SK-N-SH treated with all-trans-retinoic acid at 6 μM for 48 hours (cell line): ENCODE results near the gene CEP128.

Experiments
- ATAC-seq: fragments of 200-7000 bp; cut with Tn5 transposase; 3 replicates; pipeline ENCODE4 v1.9.1; 2020; ENCODE audit warnings: mild to moderate bottlenecking, moderate library complexity
- ARNTL ChIP-seq: fragments of 450-650 bp; formaldehyde crosslinking; IDR thresholded peaks from 2 replicates; pipeline ENCODE4 v1.5.0; 2020; ENCODE audit warnings: low read depth, mild to moderate bottlenecking, moderate library complexity, borderline replicate concordance
- BACH2 ChIP-seq: fragments of 250-450 bp; sonication (Bioruptor Pico); IDR thresholded peaks from 2 replicates; pipeline ENCODE4 v1.9.0; 2021; ENCODE audit warnings: mild to moderate bottlenecking, borderline replicate concordance
- CSDC2 ChIP-seq: fragments of 250-450 bp; sonication (Bioruptor Pico); IDR thresholded peaks from 2 replicates; pipeline ENCODE4 v1.5.0; 2020; ENCODE audit warnings: mild to moderate bottlenecking, moderate library complexity
- CSRNP3 ChIP-seq: fragments of 250-450 bp; sonication (Bioruptor Pico); IDR thresholded peaks from 2 replicates; pipeline ENCODE4 v1.5.1; 2021; ENCODE audit warnings: mild to moderate bottlenecking, moderate library complexity
- ESRRG ChIP-seq: fragments of 250-450 bp; sonication (Bioruptor Pico); IDR thresholded peaks from 2 replicates; pipeline ENCODE4 v1.6.1; 2021; ENCODE audit warnings: mild to moderate bottlenecking
- GLIS3 ChIP-seq: fragments of 250-450 bp; sonication (Bioruptor Pico); IDR thresholded peaks from 2 replicates; pipeline ENCODE4 v1.5.0; 2020; ENCODE audit warnings: mild to moderate bottlenecking, moderate library complexity
- ISL1 ChIP-seq: fragments of 250-450 bp; sonication (Bioruptor Pico); IDR thresholded peaks from 2 replicates; pipeline ENCODE4 v2.1.2; 2022; ENCODE audit warnings: mild to moderate bottlenecking, moderate library complexity
- PATZ1 ChIP-seq: fragments of 250-450 bp; sonication (Bioruptor Pico); IDR thresholded peaks from 2 replicates; pipeline ENCODE4 v1.8.0; 2020; ENCODE audit warnings: mild to moderate bottlenecking, moderate library complexity, borderline replicate concordance
- POU6F1 ChIP-seq: fragments of 250-450 bp; sonication (Bioruptor Pico); IDR thresholded peaks from 2 replicates; pipeline ENCODE4 v1.8.0; 2021; ENCODE audit warnings: low read depth, mild to moderate bottlenecking, moderate library complexity, borderline replicate concordance
- PPARA ChIP-seq: fragments of 250-450 bp; sonication (Bioruptor Pico); IDR thresholded peaks from 2 replicates; pipeline ENCODE4 v1.5.0; 2020; ENCODE audit warnings: mild to moderate bottlenecking, borderline replicate concordance
- RARB ChIP-seq: fragments of 250-450 bp; sonication (Bioruptor Pico); IDR thresholded peaks from 2 replicates; pipeline ENCODE4 v1.8.0; 2021; ENCODE audit warnings: mild to moderate bottlenecking, moderate library complexity
- SNAI2 ChIP-seq: fragments of 250-450 bp; sonication (Bioruptor Pico); IDR thresholded peaks from 2 replicates; pipeline ENCODE4 v1.5.0; 2020; ENCODE audit warnings: mild to moderate bottlenecking, moderate library complexity
- TCF4 ChIP-seq: fragments of 250-450 bp; sonication (Bioruptor Pico); IDR thresholded peaks from 2 replicates; pipeline ENCODE4 v1.8.0; 2021; ENCODE audit warnings: mild to moderate bottlenecking, moderate library complexity, borderline replicate concordance
- TOX ChIP-seq: fragments of 250-450 bp; sonication (Bioruptor Pico); IDR thresholded peaks from 2 replicates; pipeline ENCODE4 v1.8.0; 2021; ENCODE audit warnings: mild to moderate bottlenecking, moderate library complexity, borderline replicate concordance
- TSHZ2 ChIP-seq: fragments of 250-450 bp; sonication (Bioruptor Pico); IDR thresholded peaks from 2 replicates; pipeline ENCODE4 v1.5.0; 2020; ENCODE audit warnings: mild to moderate bottlenecking, moderate library complexity
- ZC3H10 ChIP-seq: fragments of 250-450 bp; sonication (Bioruptor Pico); IDR thresholded peaks from 2 replicates; pipeline ENCODE4 v1.5.1; 2021; ENCODE audit warnings: mild to moderate bottlenecking, moderate library complexity
- ZFP3 ChIP-seq: fragments of 250-450 bp; sonication (Bioruptor Pico); IDR thresholded peaks from 2 replicates; pipeline ENCODE4 v1.5.0; 2020; ENCODE audit warnings: mild to moderate bottlenecking, moderate library complexity
- ZFP30 ChIP-seq: fragments of 450-650 bp; formaldehyde crosslinking; IDR thresholded peaks from 2 replicates; pipeline ENCODE4 v1.5.0; 2022; ENCODE audit warnings: mild to moderate bottlenecking, moderate library complexity
- ZNF565 ChIP-seq: fragments of 450-650 bp; formaldehyde crosslinking; conservative IDR thresholded peaks from 2 replicates; pipeline ENCODE4 v1.5.0; 2020; ENCODE audit warnings: low read depth, mild to moderate bottlenecking, moderate library complexity
- ZNF70 ChIP-seq: fragments of 450-650 bp; formaldehyde crosslinking; IDR thresholded peaks from 2 replicates; pipeline ENCODE4 v1.5.0; 2020; ENCODE audit warnings: mild to moderate bottlenecking, moderate library complexity
- ZNF8 ChIP-seq: fragments of 450-650 bp; formaldehyde crosslinking; IDR thresholded peaks from 2 replicates; pipeline ENCODE4 v1.5.0; 2020; ENCODE audit warnings: mild to moderate bottlenecking, moderate library complexity
- TF ChIP-seq, protein P1 (sequence below): fragments of 250-450 bp; sonication (Bioruptor Pico); IDR thresholded peaks from 2 replicates; pipeline ENCODE4 v1.5.1; 2020; ENCODE audit warnings: low read depth, mild to moderate bottlenecking, moderate library complexity

CEP128 gene

GRCh38 chr14:80464531-80465149 is 476.9 kb downstream of the CEP128 start:
- no peak for TF ChIP-seq ZFP3 (CRISPR knock-in tag)
- no peak for TF ChIP-seq ARNTL
- no peak for TF ChIP-seq ZNF70 (CRISPR knock-in tag)
- no peak for TF ChIP-seq PPARA (CRISPR knock-in tag)
- TF ChIP-seq ZNF565 (CRISPR knock-in tag): no peak
- no peak for TF ChIP-seq ZC3H10 (CRISPR knock-in tag)
- TF ChIP-seq ISL1 (CRISPR knock-in tag): no peak
- no peak for TF ChIP-seq BACH2 (CRISPR knock-in tag)
- no peak for TF ChIP-seq ESRRG (CRISPR knock-in tag)
- no peak for TF ChIP-seq TOX (CRISPR knock-in tag)
- TF ChIP-seq, protein P1, sequence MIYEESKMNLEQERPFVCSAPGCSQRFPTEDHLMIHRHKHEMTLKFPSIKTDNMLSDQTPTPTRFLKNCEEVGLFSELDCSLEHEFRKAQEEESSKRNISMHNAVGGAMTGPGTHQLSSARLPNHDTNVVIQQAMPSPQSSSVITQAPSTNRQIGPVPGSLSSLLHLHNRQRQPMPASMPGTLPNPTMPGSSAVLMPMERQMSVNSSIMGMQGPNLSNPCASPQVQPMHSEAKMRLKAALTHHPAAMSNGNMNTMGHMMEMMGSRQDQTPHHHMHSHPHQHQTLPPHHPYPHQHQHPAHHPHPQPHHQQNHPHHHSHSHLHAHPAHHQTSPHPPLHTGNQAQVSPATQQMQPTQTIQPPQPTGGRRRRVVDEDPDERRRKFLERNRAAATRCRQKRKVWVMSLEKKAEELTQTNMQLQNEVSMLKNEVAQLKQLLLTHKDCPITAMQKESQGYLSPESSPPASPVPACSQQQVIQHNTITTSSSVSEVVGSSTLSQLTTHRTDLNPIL: no peak
- no peak for TF ChIP-seq TSHZ2 (CRISPR knock-in tag)
- no peak for TF ChIP-seq SNAI2 (CRISPR knock-in tag)
- TF ChIP-seq CSDC2 (CRISPR knock-in tag): no peak
- no peak for TF ChIP-seq PATZ1 (CRISPR knock-in tag)
- TF ChIP-seq ZNF8 (CRISPR knock-in tag): no peak
- TF ChIP-seq RARB (CRISPR knock-in tag): no peak
- no peak for TF ChIP-seq CSRNP3
- TF ChIP-seq ZFP30 (CRISPR knock-in tag): no peak
- ATAC-seq: no peak

GRCh38 chr14:80456209-80456608 is 485.3 kb downstream of the CEP128 start:
- TF ChIP-seq CSRNP3: no peak
- TF ChIP-seq TCF4 (CRISPR knock-in tag): no peak
- ATAC-seq: no peak

GRCh38 chr14:80455031-80455430 is 486.5 kb downstream of the CEP128 start:
- no peak for ATAC-seq
- TF ChIP-seq ZFP30 (CRISPR knock-in tag) (no peak), TOX (CRISPR knock-in tag) (no peak), RARB (CRISPR knock-in tag) (no peak), BACH2 (CRISPR knock-in tag) (no peak), PATZ1 (CRISPR knock-in tag) (no peak), ARNTL (no peak), ZNF8 (CRISPR knock-in tag) (no peak), CSRNP3 (no peak), GLIS3 (CRISPR knock-in tag) (no peak), ISL1 (CRISPR knock-in tag) (no peak), POU6F1 (CRISPR knock-in tag) (no peak)
- TF ChIP-seq, protein P1: no peak
